Small intestine (tissue), 7 donors: ENCODE measurements around the gene SRRM3. TPM values are rescaled to one million over a fixed set of nuclear protein-coding genes. Genes with fewer than 3 reads are reported as not detected.

Experiments
- DNase-seq, 2 donors: peaks; one replicate each; pipeline versions ENCODE4 v3.0.0 to v3.0.0-alpha.2; 2013
- FAIRE-seq: peaks from 2 replicates; lab custom pipeline; 2012; peaks lifted over from hg19 to GRCh38; lab: Jason Lieb, UNC
- H3K27ac ChIP-seq, 3 donors: one replicate each; pipeline ENCODE4 v1.5.1; 2013; ENCODE audit warnings: low read length in 2 of 3, mild to moderate bottlenecking in 2 of 3, control low read depth in 1 of 3, inconsistent platforms in 1 of 3, low read depth in 1 of 3, moderate library complexity in 1 of 3
- H3K27me3 ChIP-seq, 3 donors: one replicate each; pipeline ENCODE4 v1.6.1; 2013; ENCODE audit warnings: low read length in 3 of 3, inconsistent platforms in 1 of 3; ENCODE audit not compliant: control insufficient read depth in 3 of 3, insufficient read depth in 3 of 3
- H3K36me3 ChIP-seq, 3 donors: one replicate each; pipeline ENCODE4 v1.6.1; 2013; ENCODE audit warnings: low read length in 3 of 3, inconsistent platforms in 1 of 3, low read depth in 1 of 3, mild to moderate bottlenecking in 1 of 3, moderate library complexity in 1 of 3; ENCODE audit not compliant: control insufficient read depth in 3 of 3, insufficient read depth in 2 of 3
- H3K4me1 ChIP-seq, 3 donors: one replicate each; pipeline ENCODE4 v1.6.1; 2013; ENCODE audit warnings: low read length in 2 of 3, inconsistent platforms in 1 of 3, low read depth in 1 of 3, mild to moderate bottlenecking in 1 of 3, moderate library complexity in 1 of 3; ENCODE audit not compliant: control insufficient read depth in 3 of 3, insufficient read depth in 2 of 3
- H3K4me3 ChIP-seq, 3 donors: one replicate each; pipeline ENCODE4 v1.5.1; 2013; ENCODE audit warnings: low read length in 3 of 3, control low read depth in 1 of 3, inconsistent platforms in 1 of 3, low read depth in 1 of 3, mild to moderate bottlenecking in 1 of 3, moderate library complexity in 1 of 3
- H3K9me3 ChIP-seq, 2 donors: one replicate each; pipeline ENCODE4 v1.6.1; 2013; ENCODE audit warnings: low read depth in 1 of 2, low read length in 1 of 2; ENCODE audit not compliant: control insufficient read depth in 2 of 2, insufficient read depth in 1 of 2
- WGBS, 3 donors: extraction: QIAGEN DNeasy Blood & Tissue Kit; methylation state at CpG; one replicate each; pipeline ENCODE4 v1.1.7; 2013; 5-methylcytosine and 5-hydroxymethylcytosine counted together
- polyA plus RNA-seq, 4 donors: library from polyadenylated mRNA; stranded (reverse) in 3 of 4; unstranded in 1 of 4; fragments of 200-250 nt in 3 of 4; fragments of 120-200 nt in 1 of 4; gene quantifications; one replicate each; pipeline versions ENCODE4 v1.2.1 to v1.2.3, GENCODE V29; 2013
- donor health status: healthy with polysubstance abuse.
- donor health status: control.
- donor health status: control.
- donor health status: Bipolar disorder and iron deficiency.
- donor health status: healthy.

The SRRM3 gene
- polyA plus RNA-seq, 4 donors = 0.93 to 2.8 (median 1.6) TPM; not detected in 1

DNA sequence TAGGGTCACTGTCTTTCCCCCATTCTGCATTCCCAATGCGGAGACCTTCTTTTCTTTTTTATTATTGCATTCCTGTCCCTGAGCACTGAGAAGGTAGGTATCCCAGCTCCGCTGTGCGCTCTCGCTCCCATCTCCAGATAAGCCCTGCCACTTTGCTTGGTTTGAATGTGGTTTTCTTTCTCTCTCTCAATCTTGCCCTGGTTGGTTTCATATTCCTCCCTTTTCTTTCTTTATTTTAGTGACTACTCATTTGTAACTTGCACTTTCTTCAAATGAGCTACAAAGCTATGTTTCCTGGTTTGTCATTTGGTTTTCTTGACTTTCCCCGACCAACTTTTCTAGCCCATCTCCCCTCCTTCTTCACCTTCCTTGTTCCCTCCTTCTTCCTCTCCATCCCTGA, 71.8 kb downstream of the SRRM3 start:
- Histone ChIP-seq H3K36me3 (no peaks in the 10 kb centered on the region), H3K9me3 (peaks cover 0 to 2% of the 10 kb centered on the region in 2 donors), H3K27me3 (peaks cover 5 to 61% (median 11%) of the 10 kb centered on the region in 3 donors), H3K4me3 (no peak overlapping the region), H3K4me1 (no peaks in the 10 kb centered on the region), H3K27ac (no peak overlapping the region)
- 47 to 70% (median 66%) methylated on average over 5 of the region's 5 CpGs for WGBS, 3 donors
- no peak for DNase-seq
- FAIRE-seq = no peak

DNA sequence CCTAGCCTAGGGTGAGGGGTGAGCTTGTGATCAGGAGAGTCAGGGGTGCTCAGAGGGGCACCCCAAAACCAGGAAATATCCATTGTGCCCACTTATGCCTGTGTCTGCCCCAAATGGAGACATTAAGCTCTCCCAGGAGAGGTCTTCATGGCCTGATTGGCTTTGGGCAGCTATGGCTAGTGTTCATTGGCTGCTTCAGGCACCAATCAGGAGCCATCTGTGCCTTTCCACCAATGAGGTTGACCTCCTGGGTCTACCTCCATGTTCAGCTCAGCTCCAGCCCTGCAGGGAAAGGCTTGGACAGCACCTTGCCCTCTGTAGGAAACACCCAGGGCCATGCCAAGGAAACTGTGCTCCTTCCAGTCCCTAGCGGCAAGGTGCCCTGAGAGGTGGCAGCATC, 76.8 kb downstream of the SRRM3 start:
- Histone ChIP-seq H3K4me1 (peaks cover 0 to 5% (median 0%) of the 10 kb centered on the region in 3 donors), H3K27me3 (peaks cover 0 to 67% (median 5%) of the 10 kb centered on the region in 3 donors), H3K27ac (no peak overlapping the region), H3K9me3 (peaks cover 0 to 4% of the 10 kb centered on the region in 2 donors), H3K4me3 (no peak overlapping the region), H3K36me3 (no peaks in the 10 kb centered on the region)
- WGBS, 3 donors = 87 to 93% (median 89%) methylated on average over 1 of the region's 1 CpG
- FAIRE-seq = no peak
- no peak for DNase-seq

DNA sequence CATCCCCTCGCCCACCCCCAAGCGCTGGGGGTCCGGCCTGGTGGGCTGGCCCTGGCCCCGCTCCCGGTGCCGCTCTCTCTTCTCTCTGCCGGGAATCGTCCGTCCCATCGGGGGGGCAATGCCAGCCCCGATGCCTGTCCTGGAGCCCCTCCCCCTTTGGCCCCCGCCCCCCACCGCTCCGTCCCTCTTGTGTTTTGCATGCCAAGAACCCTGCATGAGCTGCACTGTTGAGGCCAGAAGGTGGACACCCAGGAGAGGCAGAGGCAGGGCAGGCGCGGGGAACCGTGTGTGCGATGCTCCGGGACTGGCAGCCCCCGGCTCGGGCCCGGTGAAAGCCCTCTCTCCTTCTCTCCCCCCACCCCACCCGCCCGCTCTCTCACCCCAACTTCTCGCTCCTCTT, 78.7 kb downstream of the SRRM3 start:
- FAIRE-seq (no peak), DNase-seq (no peak)
- Histone ChIP-seq H3K36me3 (no peaks in the 10 kb centered on the region), H3K27ac (no peak overlapping the region), H3K9me3 (peaks cover 0 to 4% of the 10 kb centered on the region in 2 donors), H3K4me1 (peaks cover 0 to 5% (median 0%) of the 10 kb centered on the region in 3 donors), H3K4me3 (no peak overlapping the region), H3K27me3 (peaks cover 5 to 73% (median 5%) of the 10 kb centered on the region in 3 donors)
- WGBS, 3 donors = 8 to 32% (median 21%) methylated on average over 10 to 25 of the region's 25 CpGs

DNA sequence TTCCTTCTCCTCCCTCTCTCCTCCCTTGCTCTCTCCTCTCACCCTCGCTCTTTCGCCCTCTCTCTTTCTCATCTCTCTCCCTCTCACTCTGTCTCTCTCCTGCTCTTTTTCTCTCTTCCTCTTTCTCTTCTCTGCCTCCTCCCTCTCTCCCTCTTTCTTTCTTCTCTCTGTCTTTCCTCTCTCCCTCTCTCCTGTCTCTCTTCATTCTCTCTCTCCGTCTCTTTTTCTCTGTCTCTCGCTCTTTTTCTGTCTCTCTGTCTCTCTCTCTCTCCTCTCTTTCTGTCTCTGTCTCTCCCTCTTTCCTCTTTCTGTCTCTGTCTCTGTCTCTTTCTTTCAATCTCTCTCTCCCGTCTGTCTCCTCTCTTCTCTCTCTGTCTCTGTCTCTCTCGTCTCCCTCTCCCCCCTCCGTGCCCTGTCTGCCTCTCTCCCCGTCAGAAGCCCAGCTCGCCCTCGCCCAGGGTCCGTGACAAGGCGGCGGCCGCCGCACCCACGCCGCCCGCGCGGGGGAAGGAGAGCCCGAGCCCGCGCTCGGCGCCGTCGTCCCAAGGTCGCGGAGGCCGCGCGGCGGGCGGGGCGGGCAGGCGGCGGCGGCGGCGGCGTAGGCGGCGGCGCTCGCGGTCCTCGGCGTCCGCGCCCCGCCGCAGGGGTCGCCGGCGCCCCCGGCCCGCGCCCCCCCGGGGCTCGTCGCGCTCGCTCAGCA, 79.5 kb downstream of the SRRM3 start:
- WGBS, 3 donors = 2 to 6% (median 3%) methylated on average over 30 to 63 of the region's 63 CpGs
- H3K27ac ChIP-seq = no peak overlapping the region
- H3K4me3 ChIP-seq = peak overlapping the region in 2 of 3 donors; percentile 18 to 58
- H3K27me3 ChIP-seq = peaks cover 5 to 78% (median 9%) of the 10 kb centered on the region in 3 donors
- FAIRE-seq (no peak), DNase-seq (peak in 1 of 2 donors; percentile 43)
- peaks cover 0 to 5% (median 0%) of the 10 kb centered on the region in 3 donors for H3K4me1 ChIP-seq
- no peaks in the 10 kb centered on the region for H3K36me3 ChIP-seq
- H3K9me3 ChIP-seq = peaks cover 0 to 4% of the 10 kb centered on the region in 2 donors

DNA sequence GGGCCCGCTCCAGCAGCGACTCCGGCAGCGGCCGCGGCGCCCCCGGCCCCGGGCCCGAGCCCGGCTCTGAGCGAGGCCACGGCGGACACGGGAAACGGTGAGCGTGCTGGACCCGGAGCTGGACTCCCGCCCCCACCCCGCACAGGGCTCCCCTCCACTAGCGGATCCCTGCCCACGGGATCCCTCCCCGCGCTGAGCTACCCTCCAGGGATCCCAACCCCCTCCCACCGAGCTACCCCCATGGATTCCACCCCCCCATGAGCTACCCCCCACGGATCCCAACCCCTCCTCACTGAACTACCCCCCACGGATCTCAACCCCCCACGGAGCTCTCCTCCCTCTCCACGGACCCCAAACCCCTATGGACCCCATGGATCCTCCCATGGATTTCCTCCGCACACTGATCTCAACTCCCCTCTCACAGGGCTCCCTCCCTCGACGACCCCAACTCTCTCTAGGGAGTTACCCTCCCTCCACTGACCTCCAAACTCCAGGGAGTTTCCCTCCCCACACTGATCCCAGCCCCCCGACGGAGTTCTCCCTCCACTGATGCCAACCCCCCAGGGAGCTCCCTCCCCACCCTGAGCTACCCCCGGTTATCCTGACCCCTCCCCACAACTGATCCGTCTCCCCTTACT, 80.1 kb downstream of the SRRM3 start:
- peak overlapping the region in 2 of 3 donors; percentile 18 to 58 for H3K4me3 ChIP-seq
- H3K9me3 ChIP-seq = peaks cover 0 to 4% of the 10 kb centered on the region in 2 donors
- H3K27me3 ChIP-seq = peaks cover 5 to 74% (median 9%) of the 10 kb centered on the region in 3 donors
- 2 to 8% (median 4%) methylated on average over 11 to 36 of the region's 36 CpGs for WGBS, 3 donors
- peaks cover 0 to 5% (median 0%) of the 10 kb centered on the region in 3 donors for H3K4me1 ChIP-seq
- no peak for DNase-seq
- H3K36me3 ChIP-seq = no peaks in the 10 kb centered on the region
- no peak overlapping the region for H3K27ac ChIP-seq
- no peak for FAIRE-seq

DNA sequence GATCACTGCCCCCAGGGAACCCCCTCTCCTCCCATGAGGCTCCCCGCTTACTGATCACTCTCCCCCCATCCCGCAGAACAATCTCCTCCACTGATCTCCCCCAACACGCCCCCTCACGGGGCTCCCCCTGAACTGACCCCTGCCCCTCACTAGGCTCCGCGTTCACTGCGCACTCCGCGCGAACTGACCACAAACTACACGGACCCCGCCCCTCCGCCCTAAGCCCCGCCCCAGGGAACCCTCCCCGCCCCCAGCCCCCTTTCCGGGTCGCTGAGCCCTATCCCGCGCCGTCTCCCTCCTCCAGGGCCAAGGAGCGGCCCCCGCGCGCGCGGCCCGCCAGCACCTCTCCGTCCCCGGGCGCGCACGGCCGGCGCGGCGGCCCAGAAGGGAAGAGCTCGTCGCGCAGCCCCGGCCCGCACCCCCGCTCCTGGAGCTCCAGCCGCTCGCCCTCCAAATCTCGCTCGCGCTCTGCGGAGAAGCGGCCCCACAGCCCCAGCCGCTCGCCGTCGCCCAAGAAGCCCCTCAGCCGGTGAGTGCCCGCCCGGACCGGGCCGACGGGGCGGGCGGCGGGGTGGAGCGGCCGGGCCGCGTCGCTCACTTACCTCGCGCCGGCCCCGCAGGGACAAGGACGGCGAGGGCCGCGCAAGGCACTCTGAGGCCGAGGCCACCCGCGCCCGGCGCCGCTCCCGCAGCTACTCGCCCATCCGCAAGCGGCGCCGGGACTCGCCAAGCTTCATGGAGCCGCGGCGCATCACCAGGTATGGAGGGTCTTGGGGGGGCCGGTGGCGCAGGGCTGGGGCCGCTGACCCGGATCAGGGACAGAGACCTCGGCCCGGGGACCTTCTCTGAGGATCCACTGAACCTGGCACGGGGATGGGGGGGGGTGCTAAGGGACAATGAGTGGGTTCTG, 80.9 kb downstream of the SRRM3 start:
- FAIRE-seq (no peak), DNase-seq (peak in 1 of 2 donors; percentile 44)
- Histone ChIP-seq H3K36me3 (no peaks in the 10 kb centered on the region), H3K27ac (no peak overlapping the region), H3K4me3 (peak overlapping the region in 2 of 3 donors; percentile 41 to 58), H3K9me3 (peaks cover 0 to 4% of the 10 kb centered on the region in 2 donors), H3K4me1 (peaks cover 0 to 5% (median 0%) of the 10 kb centered on the region in 3 donors), H3K27me3 (peaks cover 5 to 70% (median 9%) of the 10 kb centered on the region in 3 donors)
- 2 to 4% (median 2%) methylated on average over 41 to 98 of the region's 98 CpGs for WGBS, 3 donors

DNA sequence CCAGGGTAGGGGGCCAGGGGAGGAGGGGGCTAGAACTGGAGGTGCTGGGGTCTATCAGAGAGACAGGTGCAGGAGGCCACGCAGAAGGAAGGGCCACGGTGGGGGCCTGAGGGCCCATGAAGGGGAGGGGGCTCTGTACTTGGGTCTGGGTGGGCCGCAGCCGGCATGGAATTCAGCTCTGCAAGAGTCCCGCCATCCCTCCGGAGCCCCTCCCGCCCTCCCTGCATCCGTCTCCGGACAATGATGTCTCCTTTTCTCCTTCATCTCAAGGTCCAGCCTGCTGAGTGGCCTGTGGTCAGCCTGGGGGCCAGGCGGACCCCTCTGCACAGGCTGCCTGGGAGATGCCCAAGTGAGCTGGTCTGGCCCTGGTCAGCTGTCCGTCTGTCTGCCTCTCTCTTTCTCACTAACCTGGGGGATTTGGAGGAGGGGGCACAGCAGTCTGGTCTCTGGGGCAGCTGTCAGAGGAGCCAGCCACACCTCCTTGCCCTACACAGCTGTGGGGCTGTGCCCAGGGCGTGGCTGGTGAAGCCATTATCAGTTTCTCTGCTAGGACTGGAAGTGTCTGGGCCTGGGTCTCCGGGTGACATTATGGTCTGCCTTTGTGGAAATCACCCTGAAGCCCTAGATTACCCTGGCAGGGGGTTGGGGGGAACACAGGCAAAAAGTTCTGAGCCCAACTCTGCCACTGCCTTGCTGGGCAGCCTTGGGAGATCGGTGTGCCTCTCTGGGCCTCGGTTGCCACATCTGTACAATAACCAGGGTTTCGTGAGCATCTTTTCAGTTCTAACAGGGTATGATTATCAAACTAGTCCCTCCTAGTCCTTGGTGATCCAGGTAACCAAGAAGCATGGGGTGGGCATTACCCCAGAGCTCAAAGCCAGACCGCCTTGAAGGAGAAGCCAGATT, 81.8 kb downstream of the SRRM3 start:
- 42 to 73% (median 57%) methylated on average over 14 to 17 of the region's 17 CpGs for WGBS, 3 donors
- Histone ChIP-seq H3K27ac (no peak overlapping the region), H3K4me3 (no peak overlapping the region), H3K4me1 (peaks cover 0 to 5% (median 0%) of the 10 kb centered on the region in 3 donors), H3K36me3 (no peaks in the 10 kb centered on the region), H3K9me3 (peaks cover 0 to 2% of the 10 kb centered on the region in 2 donors), H3K27me3 (peaks cover 5 to 65% (median 9%) of the 10 kb centered on the region in 3 donors)
- no peak for DNase-seq
- FAIRE-seq = no peak
